K562 (cell line): ENCODE results near the gene GABRB3. TPM values are rescaled to one million over a fixed set of nuclear protein-coding genes. Genes with fewer than 3 reads are reported as not detected.

Source experiments
- ATAC-seq: fragments of 200-7000 bp; cut with Tn5 transposase; 3 replicates; pipeline ENCODE4 v1.9.1; 2020; ENCODE audit warnings: moderate library complexity
- BruUV-seq: library from RNA; stranded (reverse); fragments of 400-500 nt; replicated peaks from 2 replicates; lab custom pipeline; 2021; lab: Mats Ljungman, UMichigan
- CTCF ChIA-PET: fragments of 300-600 bp; formaldehyde crosslinking; extraction: SDS; loops from one replicate; lab custom pipeline; 2021; ENCODE audit warnings: low intra/inter-chr PET ratio; lab: Yijun Ruan, JAX
- POLR2A ChIA-PET: fragments of 300-600, 350-650 bp; sonication (Branson Sonifier 250); formaldehyde crosslinking; extraction: SDS; loops from one replicate; lab custom pipeline; 2021; ENCODE audit warnings: antibody characterized with exemption, inconsistent platforms; lab: Yijun Ruan, JAX
- DNase-seq, 4 experiments: peaks; one replicate each; pipeline versions ENCODE4 v3.0.0 to v3.0.0-alpha.2; 2011 to 2018; ENCODE audit warnings: low spot score in 3 of 4, mixed read lengths in 3 of 4; ENCODE audit errors: extremely low read depth in 1 of 4
- FAIRE-seq: peaks from 2 replicates; lab custom pipeline; 2011; peaks lifted over from hg19 to GRCh38; lab: Jason Lieb, UNC
- H2AFZ ChIP-seq: 2 replicates; pipeline ENCODE4 v1.6.0; 2011; ENCODE audit warnings: low read depth, low read length, control low read depth, inconsistent platforms
- H3K27ac ChIP-seq: fragments of 200-600 bp; 3 replicates; pipeline ENCODE4 v1.8.0; 2011; ENCODE audit warnings: low read depth, mild to moderate bottlenecking, control low read depth, inconsistent platforms, low read length, moderate library complexity, mixed read lengths; ENCODE audit errors: extremely low read depth
- H3K27me3 ChIP-seq, 2 experiments: fragments of 300-600 bp in 1 of 2; 2 replicates in 1 of 2; 3 replicates in 1 of 2; pipeline versions ENCODE4 v1.6.0 to v1.8.0; 2011; ENCODE audit warnings: inconsistent platforms in 2 of 2, low read length in 2 of 2, mild to moderate bottlenecking in 1 of 2, mixed read lengths in 1 of 2, moderate library complexity in 1 of 2; ENCODE audit not compliant: control insufficient read depth in 2 of 2, insufficient read depth in 2 of 2
- H3K36me3 ChIP-seq: fragments of 300-600 bp; 3 replicates; pipeline ENCODE4 v1.8.0; 2011; ENCODE audit warnings: mild to moderate bottlenecking, low read length, inconsistent platforms; ENCODE audit not compliant: control insufficient read depth, insufficient read depth
- H3K4me1 ChIP-seq, 2 experiments: fragments of 200-600 bp in 1 of 2; replicated peaks in 1 of 2; 2 replicates in 1 of 2; 3 replicates in 1 of 2; pipeline versions ENCODE4 v1.5.1 to v1.8.0; 2011; ENCODE audit warnings: inconsistent platforms in 2 of 2, low read length in 2 of 2, mild to moderate bottlenecking in 1 of 2, mixed read lengths in 1 of 2, moderate library complexity in 1 of 2; ENCODE audit not compliant: control insufficient read depth in 2 of 2, insufficient read depth in 2 of 2
- H3K4me2 ChIP-seq: 2 replicates; pipeline ENCODE4 v1.6.1; 2011; ENCODE audit warnings: low read length, control low read depth, inconsistent platforms, mixed read lengths; ENCODE audit not compliant: insufficient read depth
- H3K4me3 ChIP-seq: fragments of 200-600 bp; sonication (generic), shearing (Covaris generic); 2 replicates; pipeline ENCODE4 v1.5.1; 2016; ENCODE audit warnings: control low read depth, inconsistent platforms
- H3K79me2 ChIP-seq: fragments of 200-600 bp; 3 replicates; pipeline ENCODE4 v1.8.0; 2011; ENCODE audit warnings: low read length, inconsistent platforms; ENCODE audit not compliant: control insufficient read depth, insufficient read depth
- H3K9ac ChIP-seq, 2 experiments: 2 replicates each; pipeline versions ENCODE4 v1.6.0 to v1.6.1; 2011; ENCODE audit warnings: low read depth in 2 of 2, low read length in 2 of 2, control low read depth in 1 of 2, inconsistent platforms in 1 of 2, mild to moderate bottlenecking in 1 of 2, mixed read lengths in 1 of 2; ENCODE audit not compliant: insufficient read depth in 1 of 2
- H3K9me1 ChIP-seq: one replicate; pipeline ENCODE4 v1.6.0; 2011; ENCODE audit warnings: inconsistent platforms, mild to moderate bottlenecking, low read length, moderate library complexity; ENCODE audit not compliant: control insufficient read depth, insufficient read depth
- H3K9me3 ChIP-seq: replicated peaks from 2 replicates; pipeline ENCODE4 v1.5.1; 2011; ENCODE audit warnings: low read depth, low read length, inconsistent platforms; ENCODE audit not compliant: control insufficient read depth, insufficient read depth
- H4K20me1 ChIP-seq: replicated peaks from 2 replicates; pipeline ENCODE4 v1.6.1; 2011; ENCODE audit warnings: low read length, inconsistent platforms, mixed read lengths; ENCODE audit not compliant: control insufficient read depth, insufficient read depth
- BMI1 ChIP-seq: fragments of 150-350 bp; IDR thresholded peaks from 2 replicates; pipeline ENCODE4 v1.6.1; 2014; ENCODE audit warnings: low read length
- DNMT1 ChIP-seq: fragments of 450-650 bp; IDR thresholded peaks from 2 replicates; pipeline ENCODE4 v1.6.1; 2016; ENCODE audit warnings: antibody characterized with exemption, mild to moderate bottlenecking
- ETS2 ChIP-seq: IDR thresholded peaks from 2 replicates; pipeline ENCODE4 v1.6.1; 2016; ENCODE audit warnings: borderline replicate concordance, missing genetic modification characterization, mild to moderate bottlenecking, moderate library complexity, missing compliant biosample characterization; ENCODE audit not compliant: poor library complexity, severe bottlenecking
- NCOA1 ChIP-seq: fragments of 450-650 bp; IDR thresholded peaks from 2 replicates; pipeline ENCODE4 v1.6.1; 2016; ENCODE audit warnings: low read depth
- TAF7 ChIP-seq: fragments of 450-650 bp; IDR thresholded peaks from 2 replicates; pipeline ENCODE4 v1.6.1; 2016; ENCODE audit warnings: missing genetic modification characterization, missing compliant biosample characterization
- ZFP36 ChIP-seq: fragments of 150-350 bp; IDR thresholded peaks from 2 replicates; pipeline ENCODE4 v1.6.1; 2018; ENCODE audit warnings: low read length, low read depth; ENCODE audit not compliant: partially characterized antibody
- WGBS: fragments of 100-300 bp; shearing (Covaris generic); methylation state at CpG from one replicate; pipeline ENCODE4 v1.1.6; 2016; ENCODE audit warnings: low coverage, mixed read lengths; ENCODE audit not compliant: insufficient coverage; ENCODE audit errors: missing lambda C conversion rate; 5-methylcytosine and 5-hydroxymethylcytosine counted together
- in situ Hi-C: fragments of 300-500 bp; cut with MboI; formaldehyde crosslinking; loops from 4 replicates; pipeline ENCODE4 v1.15.0; 2018; ENCODE audit warnings: inconsistent platforms, mixed read lengths
- intact Hi-C: fragments of 100-400 bp; cut with micrococcal nuclease; formaldehyde crosslinking; loops from 2 replicates; pipeline ENCODE4 v1.14.2; 2022
- polyA plus RNA-seq, 8 experiments: library from polyadenylated mRNA; depleted of rRNA in 4 of 8; stranded (reverse) in 5 of 8; unstranded in 3 of 8; fragments of >200 nt; fragmentation: Nextera tagmentation in 2 of 8; fragmentation: Illumina TruSeq in 1 of 8; extraction: Ambion mirVana in 2 of 8; extraction: Trizol in 1 of 8; gene quantifications; 2 replicates each; pipeline versions ENCODE4 v1.2.1 to v1.2.3, GENCODE V29; 2011 to 2014; ENCODE audit warnings: inconsistent platforms in 1 of 8, missing spikeins in 1 of 8
- total RNA-seq, 7 experiments: library from RNA; depleted of rRNA in 6 of 7; stranded (reverse); fragments of >200 nt in 6 of 7; fragmentation: Illumina TruSeq in 2 of 7; extraction: Trizol in 2 of 7; gene quantifications; 2 replicates each; pipeline versions ENCODE4 v1.2.1 to v1.2.3, GENCODE V29; 2011 to 2021; ENCODE audit warnings: low replicate concordance in 1 of 7
- TF ChIP-seq, protein P1 (sequence below): fragments of 250-450 bp; sonication (Bioruptor Pico); IDR thresholded peaks from 2 replicates; pipeline ENCODE4 v1.6.1; 2021; ENCODE audit warnings: mild to moderate bottlenecking
- TF ChIP-seq, protein P2 (sequence below): fragments of 450-650 bp; conservative IDR thresholded peaks from 2 replicates; pipeline ENCODE4 v1.6.1; 2016; ENCODE audit warnings: missing genetic modification characterization, low read depth, mild to moderate bottlenecking, control low read depth, missing compliant biosample characterization

The GABRB3 gene
- total and polyA plus RNA-seq, 9 of the 15 experiments (the other 6 are each of a cell fraction or from before 2014, with no cell fraction given): 0.09 to 1.4 (median 0.49) TPM

DNA sequence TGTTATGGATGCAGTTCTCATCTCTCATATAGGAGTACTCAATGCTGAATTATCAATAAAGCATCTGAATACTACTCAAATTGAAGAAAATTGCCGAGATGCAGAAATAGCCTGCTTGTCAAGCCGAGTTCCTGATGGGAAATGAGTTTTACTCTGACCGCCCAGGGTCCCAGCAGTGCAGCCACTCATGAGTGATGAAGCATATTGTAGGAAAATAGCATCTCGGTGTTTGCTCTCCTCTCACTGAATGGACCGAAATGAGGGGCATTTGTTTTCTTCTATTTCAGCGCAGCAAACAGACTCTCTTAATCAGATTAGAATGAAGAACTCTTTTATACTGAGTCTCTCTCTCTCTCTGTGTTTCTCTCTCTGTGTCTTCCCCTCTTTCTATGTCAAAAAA is 190.0 kb downstream of the GABRB3 start:
- no peaks in the 10 kb centered on the region for H3K79me2 ChIP-seq
- no peaks in the 10 kb centered on the region for H3K9me1 ChIP-seq
- no peaks in the 10 kb centered on the region for H3K9me3 ChIP-seq
- H3K9ac ChIP-seq: no peak overlapping the region
- H3K27me3 ChIP-seq: no peaks in the 10 kb centered on the region; a peak in 1 of 5 replicates
- DNase-seq (no peak), ATAC-seq (no peak), FAIRE-seq (no peak)
- TF ChIP-seq ZFP36: no peak
- no peak for TF ChIP-seq ETS2 (tag)
- TF ChIP-seq, protein P1, sequence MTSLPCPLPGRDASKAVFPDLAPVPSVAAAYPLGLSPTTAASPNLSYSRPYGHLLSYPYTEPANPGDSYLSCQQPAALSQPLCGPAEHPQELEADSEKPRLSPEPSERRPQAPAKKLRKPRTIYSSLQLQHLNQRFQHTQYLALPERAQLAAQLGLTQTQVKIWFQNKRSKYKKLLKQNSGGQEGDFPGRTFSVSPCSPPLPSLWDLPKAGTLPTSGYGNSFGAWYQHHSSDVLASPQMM: no peak
- TF ChIP-seq TAF7 (tag): no peak
- TF ChIP-seq NCOA1: no peak
- no peak for TF ChIP-seq BMI1
- TF ChIP-seq DNMT1: no peak
- TF ChIP-seq, protein P2, sequence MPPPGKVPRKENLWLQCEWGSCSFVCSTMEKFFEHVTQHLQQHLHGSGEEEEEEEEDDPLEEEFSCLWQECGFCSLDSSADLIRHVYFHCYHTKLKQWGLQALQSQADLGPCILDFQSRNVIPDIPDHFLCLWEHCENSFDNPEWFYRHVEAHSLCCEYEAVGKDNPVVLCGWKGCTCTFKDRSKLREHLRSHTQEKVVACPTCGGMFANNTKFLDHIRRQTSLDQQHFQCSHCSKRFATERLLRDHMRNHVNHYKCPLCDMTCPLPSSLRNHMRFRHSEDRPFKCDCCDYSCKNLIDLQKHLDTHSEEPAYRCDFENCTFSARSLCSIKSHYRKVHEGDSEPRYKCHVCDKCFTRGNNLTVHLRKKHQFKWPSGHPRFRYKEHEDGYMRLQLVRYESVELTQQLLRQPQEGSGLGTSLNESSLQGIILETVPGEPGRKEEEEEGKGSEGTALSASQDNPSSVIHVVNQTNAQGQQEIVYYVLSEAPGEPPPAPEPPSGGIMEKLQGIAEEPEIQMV (tag): no peak
- no peaks in the 10 kb centered on the region for H3K4me1 ChIP-seq
- H3K4me3 ChIP-seq: no peak overlapping the region
- ChIA-PET POLR2A (no interaction called here), CTCF (no interaction called here)
- no peaks in the 10 kb centered on the region for H4K20me1 ChIP-seq
- H2AFZ ChIP-seq: no peak overlapping the region
- H3K27ac ChIP-seq: no peak overlapping the region
- no TSS peak for BruUV-seq
- H3K36me3 ChIP-seq: no peaks in the 10 kb centered on the region
- H3K4me2 ChIP-seq: no peak overlapping the region
- under 1% methylated on average over 6 of the region's 6 CpGs for WGBS
- intact Hi-C loops (no loop called here), in situ Hi-C loops (no loop called here)
